Measurements from ENCODE around the gene LYRM4.

Gene LYRM4

GRCh38 chr6:5158180-5158579, 102.6 kb downstream of the LYRM4 start:
- no peaks in the 10 kb centered on the region for H4K20me1 ChIP-seq
- TF ChIP-seq Cebpa-rat (IDR thresholded peaks at IDR 0.05), result no peak
- H3K9ac ChIP-seq, result no peak overlapping the region
- H3K4me2 ChIP-seq, result no peak overlapping the region
- H3K9me3 ChIP-seq, result no peaks in the 10 kb centered on the region
- H3K27ac ChIP-seq, result no peak overlapping the region
- H3K36me3 ChIP-seq, result 0 out of 2 replicates have a peak, but pooled peaks cover 4% of the 10 kb centered on the region
- no peak overlapping the region for H3K4me3 ChIP-seq
- peaks cover 7% of the 10 kb centered on the region for H3K4me1 ChIP-seq
- H3K27me3 ChIP-seq, result no peaks in the 10 kb centered on the region

DNA sequence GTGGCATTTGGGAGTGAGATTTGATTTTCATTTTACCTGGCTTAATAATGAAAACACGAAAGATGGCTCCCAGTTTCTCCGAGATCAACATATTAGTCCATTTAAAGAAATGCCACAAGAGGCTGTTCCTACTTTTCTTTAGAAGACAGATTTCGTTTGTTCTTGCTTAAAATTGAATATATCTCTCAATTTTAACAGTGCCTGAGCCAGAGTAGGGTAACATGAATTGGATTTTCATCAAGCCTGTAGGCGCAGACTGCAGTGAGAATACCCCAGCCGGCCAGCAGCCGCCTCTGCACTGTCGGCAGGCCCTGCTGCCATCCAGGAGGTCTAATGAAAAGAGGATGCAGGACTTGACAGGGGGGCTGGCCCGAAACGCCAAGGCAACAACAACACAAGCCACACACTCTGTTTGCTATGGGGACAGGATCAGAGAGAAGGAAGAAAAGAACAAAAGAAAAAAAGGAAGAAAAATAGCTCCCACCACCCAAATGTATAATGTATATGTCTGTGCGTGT, 103.1 kb downstream of the LYRM4 start:
- Histone ChIP-seq H3K9me3 (no peaks in the 10 kb centered on the region), H4K20me1 (no peaks in the 10 kb centered on the region), H3K4me3 (no peak overlapping the region), H3K27ac (no peak overlapping the region), H3K36me3 (0 out of 2 replicates have a peak, but pooled peaks cover 4% of the 10 kb centered on the region), H3K4me1 (peaks cover 10% of the 10 kb centered on the region), H3K4me2 (no peak overlapping the region), H3K9ac (no peak overlapping the region), H3K27me3 (no peaks in the 10 kb centered on the region)
- TF ChIP-seq Cebpa-rat (IDR thresholded peaks at IDR 0.05), result no peak

DNA sequence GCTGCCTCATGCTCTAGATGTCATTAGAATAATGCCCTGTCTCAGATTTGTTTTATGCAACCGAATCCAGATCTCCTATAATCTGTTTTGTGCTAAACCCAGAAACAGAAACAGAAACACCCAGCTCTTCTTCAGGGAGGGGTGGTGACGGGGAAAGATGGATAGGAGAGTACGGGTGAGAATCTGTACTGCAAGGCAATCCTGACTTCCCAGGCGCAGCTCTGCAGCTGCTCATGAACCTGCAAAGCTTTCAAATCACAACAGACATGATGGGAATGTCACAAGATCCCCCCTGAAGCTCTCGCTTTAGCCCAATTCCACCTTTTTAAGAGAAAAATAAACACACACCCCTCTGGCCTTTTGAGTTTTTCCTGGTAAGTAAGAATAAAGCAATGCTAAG, 104.1 kb downstream of the LYRM4 start:
- Histone ChIP-seq H3K4me1 (peaks cover 16% of the 10 kb centered on the region), H3K27ac (no peak overlapping the region), H4K20me1 (no peaks in the 10 kb centered on the region), H3K4me3 (no peak overlapping the region), H3K4me2 (no peak overlapping the region), H3K36me3 (0 out of 2 replicates have a peak, but pooled peaks cover 4% of the 10 kb centered on the region), H3K27me3 (no peaks in the 10 kb centered on the region), H3K9me3 (no peaks in the 10 kb centered on the region), H3K9ac (no peak overlapping the region)
- TF ChIP-seq Cebpa-rat (IDR thresholded peaks at IDR 0.05), result no peak

- Histone ChIP-seq H3K4me3 (no peak overlapping the region), H3K9ac (no peak overlapping the region), H3K27ac (no peak overlapping the region), H3K4me2 (no peak overlapping the region), H3K9me3 (no peaks in the 10 kb centered on the region), H3K36me3 (0 out of 2 replicates have a peak, but pooled peaks cover 4% of the 10 kb centered on the region), H3K4me1 (peaks cover 23% of the 10 kb centered on the region), H4K20me1 (no peaks in the 10 kb centered on the region), H3K27me3 (no peaks in the 10 kb centered on the region)
- TF ChIP-seq Cebpa-rat (IDR thresholded peaks at IDR 0.05), result no peak
Measured at GRCh38 chr6:5155906-5156305, 104.8 kb downstream of the LYRM4 start.

DNA sequence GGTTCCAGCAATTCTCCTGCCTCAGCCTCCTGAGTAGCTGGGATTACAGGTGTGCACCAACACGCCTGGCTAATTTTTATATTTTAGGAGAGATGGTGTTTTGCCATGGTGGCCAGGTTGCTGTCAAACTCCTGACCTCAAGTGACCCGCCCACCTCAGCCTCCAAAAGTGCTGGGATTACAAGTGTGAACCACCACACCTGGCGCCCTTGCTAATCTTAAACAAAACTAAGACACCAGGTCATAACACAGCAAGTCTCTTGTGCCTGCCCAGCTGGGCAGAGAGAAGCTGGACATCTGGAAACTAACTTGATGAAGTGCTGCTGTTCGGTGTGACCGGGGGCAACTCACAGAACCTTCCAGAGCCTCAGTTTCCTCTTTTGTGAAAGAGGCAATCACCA, 107.6 kb downstream of the LYRM4 start:
- Histone ChIP-seq H3K27me3 (no peaks in the 10 kb centered on the region), H3K4me1 (peaks cover 28% of the 10 kb centered on the region), H3K27ac (no peak overlapping the region), H4K20me1 (no peaks in the 10 kb centered on the region), H3K4me2 (no peak overlapping the region), H3K4me3 (no peak overlapping the region), H3K9me3 (no peaks in the 10 kb centered on the region), H3K36me3 (no peaks in the 10 kb centered on the region), H3K9ac (no peak overlapping the region)
- no peak for TF ChIP-seq Cebpa-rat (IDR thresholded peaks at IDR 0.05)

GRCh38 chr6:5152460-5152859, 108.3 kb downstream of the LYRM4 start:
- Histone ChIP-seq H4K20me1 (no peaks in the 10 kb centered on the region), H3K4me3 (no peak overlapping the region)
- no peak for TF ChIP-seq Cebpa-rat (IDR thresholded peaks at IDR 0.05)

GRCh38 chr6:5151955-5152401, 108.8 kb downstream of the LYRM4 start:
- H3K9ac ChIP-seq, result 0 out of 2 replicates have a peak overlapping the region, but pooled peaks have one; percentile 17
- no peaks in the 10 kb centered on the region for H3K36me3 ChIP-seq
- H3K27ac ChIP-seq, result peak overlapping the region; percentile 25
- H3K4me2 ChIP-seq, result peak overlapping the region; percentile 56
- no peaks in the 10 kb centered on the region for H3K27me3 ChIP-seq
- H3K9me3 ChIP-seq, result no peaks in the 10 kb centered on the region
- no peak overlapping the region for H3K4me3 ChIP-seq
- no peaks in the 10 kb centered on the region for H4K20me1 ChIP-seq
- no peak for TF ChIP-seq Cebpa-rat (IDR thresholded peaks at IDR 0.05)
- H3K4me1 ChIP-seq, result peaks cover 28% of the 10 kb centered on the region

More at GRCh38 chr6:5152460-5152859, 108.3 kb downstream of the LYRM4 start:
- H3K36me3 ChIP-seq, result no peaks in the 10 kb centered on the region
- H3K9ac ChIP-seq, result 0 out of 2 replicates have a peak overlapping the region, but pooled peaks have one; percentile 17
- H3K9me3 ChIP-seq, result no peaks in the 10 kb centered on the region
- no peaks in the 10 kb centered on the region for H3K27me3 ChIP-seq
- peak overlapping the region; percentile 38; the same call in 1 of the 2 replicates for H3K27ac ChIP-seq
- H3K4me1 ChIP-seq, result peaks cover 28% of the 10 kb centered on the region
- H3K4me2 ChIP-seq, result peak overlapping the region; percentile 56

DNA sequence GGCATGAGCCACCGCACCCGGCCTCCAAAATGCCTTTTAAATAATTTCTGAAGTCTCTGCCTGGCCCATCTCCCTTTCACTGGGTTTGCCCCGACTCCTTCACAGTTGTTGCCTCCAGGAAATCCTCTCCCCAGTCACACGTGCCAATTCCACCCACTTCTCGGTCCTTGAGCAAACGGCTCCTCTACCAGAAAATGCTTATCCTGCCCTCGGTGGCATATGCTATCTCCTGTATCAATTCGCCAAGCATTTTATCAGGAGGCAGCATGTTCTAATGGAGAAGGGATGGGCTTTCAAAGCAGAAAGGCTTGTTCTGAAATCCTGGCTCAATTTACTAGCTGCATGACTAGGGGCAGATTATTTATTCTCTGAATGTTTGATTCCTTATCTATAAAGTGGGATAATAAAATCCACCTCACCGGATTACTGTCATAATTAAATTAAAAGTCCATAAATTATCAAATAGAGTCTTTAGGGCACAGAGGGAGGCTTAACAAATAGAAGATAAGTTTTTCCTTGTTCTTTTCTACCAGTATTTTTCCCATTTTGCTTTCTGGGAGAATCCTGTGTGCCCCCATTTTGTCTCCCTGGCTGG, 109.3 kb downstream of the LYRM4 start:
- H3K4me1 ChIP-seq, result peaks cover 28% of the 10 kb centered on the region
- no peaks in the 10 kb centered on the region for H3K36me3 ChIP-seq
- peak overlapping the region; percentile 56 for H3K4me2 ChIP-seq
- H3K27ac ChIP-seq, result peak overlapping the region; percentile 25
- H3K27me3 ChIP-seq, result no peaks in the 10 kb centered on the region
- no peak for TF ChIP-seq Cebpa-rat (IDR thresholded peaks at IDR 0.05)
- no peak overlapping the region for H3K4me3 ChIP-seq
- H4K20me1 ChIP-seq, result no peaks in the 10 kb centered on the region
- no peaks in the 10 kb centered on the region for H3K9me3 ChIP-seq
- peak overlapping the region; percentile 17; the same call in 1 of the 2 replicates for H3K9ac ChIP-seq

GRCh38 chr6:5150551-5151075, 110.1 kb downstream of the LYRM4 start:
- H3K9me3 ChIP-seq, result no peaks in the 10 kb centered on the region
- no peaks in the 10 kb centered on the region for H3K36me3 ChIP-seq
- H4K20me1 ChIP-seq, result no peaks in the 10 kb centered on the region
- no peaks in the 10 kb centered on the region for H3K27me3 ChIP-seq
- H3K4me2 ChIP-seq, result peak overlapping the region; percentile 56
- no peak overlapping the region for H3K27ac ChIP-seq
- no peak overlapping the region for H3K9ac ChIP-seq
- no peak overlapping the region for H3K4me3 ChIP-seq
- no peak for TF ChIP-seq Cebpa-rat (IDR thresholded peaks at IDR 0.05)
- H3K4me1 ChIP-seq, result peaks cover 28% of the 10 kb centered on the region

- Histone ChIP-seq H3K4me2 (no peak overlapping the region), H3K27ac (no peak overlapping the region), H3K4me1 (peaks cover 28% of the 10 kb centered on the region), H3K36me3 (no peaks in the 10 kb centered on the region), H3K27me3 (no peaks in the 10 kb centered on the region), H3K9ac (no peak overlapping the region), H3K9me3 (no peaks in the 10 kb centered on the region), H4K20me1 (no peaks in the 10 kb centered on the region), H3K4me3 (no peak overlapping the region)
- no peak for TF ChIP-seq Cebpa-rat (IDR thresholded peaks at IDR 0.05)
Measured at GRCh38 chr6:5149891-5150290, 110.9 kb downstream of the LYRM4 start.

Data from BLaER1 (cell line).